Glomerular visceral epithelial cell (primary cell): Measurements from ENCODE around the gene KCTD7.
A peak's percentile ranks its signal among the peaks of the same experiment; 100 is the strongest.
"Not testable (repeated sequence)": the region's sequence is repeated elsewhere in the genome, so short reads cannot be mapped to it uniquely, and the experiment has no call there.

Source experiments
- DNase-seq: peaks from one replicate; pipeline ENCODE4 v3.0.0-alpha.2; 2016; ENCODE audit errors: extremely low spot score

Gene KCTD7

DNA sequence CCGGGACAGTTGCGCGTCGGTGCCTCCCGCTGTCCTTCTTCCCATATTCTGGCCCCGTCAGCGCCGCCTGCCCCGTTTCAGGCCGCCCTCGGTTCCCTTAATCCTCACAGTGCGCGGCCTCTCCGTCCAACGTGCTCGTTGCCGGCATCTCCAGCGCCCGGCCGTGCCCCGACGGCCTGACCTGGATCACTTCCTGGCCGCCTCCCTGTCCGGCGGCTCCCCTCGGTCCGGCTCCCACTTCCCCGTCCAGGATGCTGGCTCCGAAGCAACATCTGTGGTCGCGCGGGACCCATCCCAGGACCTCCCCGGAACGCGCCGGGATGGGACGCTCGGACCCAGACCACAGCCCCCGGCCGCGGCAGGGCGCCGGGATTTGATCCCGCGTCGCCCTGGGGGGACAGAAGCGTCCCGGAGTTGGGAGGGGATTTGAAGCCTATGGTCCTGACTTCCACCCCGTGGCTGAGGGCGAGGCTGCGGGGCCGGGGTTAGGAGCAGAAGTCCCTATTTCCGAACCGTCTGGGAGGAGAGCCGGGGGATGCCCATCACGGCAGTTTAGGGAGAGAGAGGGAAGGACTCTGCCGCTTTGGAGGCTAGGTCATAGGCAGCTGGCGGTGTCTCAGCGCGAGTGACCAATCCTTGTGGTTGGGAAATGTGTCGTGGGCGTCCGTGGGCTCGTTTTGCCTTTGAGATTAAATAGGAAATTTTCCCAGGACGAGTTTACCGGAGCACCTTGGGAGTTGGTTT, 53.8 kb downstream of the KCTD7 start:
- DNase-seq = peak; percentile 36

DNA sequence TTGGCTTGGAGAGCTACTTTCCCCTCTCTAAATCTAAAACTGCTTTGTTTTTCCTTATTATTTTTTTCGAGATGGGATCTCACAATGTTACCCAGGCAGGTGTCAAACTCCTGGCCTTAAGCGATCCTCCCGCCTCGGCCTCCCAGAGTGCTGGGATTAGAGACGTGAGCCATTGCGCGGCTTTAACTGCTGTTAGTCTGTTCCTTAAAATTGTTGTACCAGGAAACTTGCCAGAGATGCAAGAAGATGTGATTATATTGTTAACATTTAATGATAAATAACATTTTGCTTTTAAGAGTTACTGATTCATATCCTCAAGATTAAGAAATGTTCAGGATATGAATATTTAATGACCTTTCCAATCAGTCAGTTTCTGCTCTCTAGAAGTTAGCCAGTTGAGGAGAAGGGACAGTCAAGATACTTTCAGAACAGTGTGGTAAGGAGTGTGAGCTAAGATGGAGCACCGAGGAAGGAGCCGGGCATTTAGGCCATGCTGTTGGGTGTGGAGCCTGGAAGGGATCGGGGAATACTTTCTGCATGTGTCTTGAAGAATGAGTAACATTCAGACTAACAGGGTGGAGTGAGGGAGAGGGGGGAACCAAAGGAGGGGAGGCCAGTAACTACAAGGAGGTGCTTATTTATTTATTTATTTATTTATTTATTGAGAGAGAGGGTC, 54.6 kb downstream of the KCTD7 start:
- DNase-seq = not testable (repeated sequence)

DNA sequence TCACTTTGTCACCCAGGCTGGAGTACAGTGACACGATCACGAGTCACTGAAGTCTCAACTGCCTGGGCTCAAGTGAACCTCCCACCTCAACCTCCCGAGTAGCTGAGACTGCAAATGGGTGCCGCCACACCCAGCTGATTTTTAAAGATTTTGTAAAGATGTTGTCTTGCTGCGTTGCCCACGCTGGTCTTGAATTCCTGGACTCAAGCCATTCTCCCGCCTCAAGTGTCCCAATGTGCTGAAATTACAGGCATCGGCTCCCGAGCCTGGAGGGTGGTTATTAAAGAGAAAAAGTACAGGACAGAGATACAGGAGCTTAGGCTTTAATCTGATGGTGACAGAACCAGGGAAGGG, 55.1 kb downstream of the KCTD7 start:
- DNase-seq = no peak

DNA sequence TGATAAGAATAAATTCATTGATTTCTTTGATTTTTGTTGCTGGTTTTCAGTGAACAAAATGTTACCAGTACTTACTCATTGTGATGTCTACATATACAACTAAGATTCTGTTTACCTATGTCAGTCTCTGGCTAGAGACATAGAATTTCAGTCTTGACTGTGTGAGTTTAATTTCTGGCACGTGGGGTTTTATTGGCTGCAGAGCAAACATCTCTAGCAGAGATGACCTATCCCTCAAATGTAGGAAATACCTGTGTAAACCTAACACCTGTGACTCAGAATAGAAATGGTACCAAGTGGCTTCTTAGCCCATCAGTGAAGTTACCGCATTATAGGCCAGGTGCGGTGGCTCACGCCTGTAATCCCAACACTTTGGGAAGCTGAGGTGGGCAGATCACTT, 57.0 kb downstream of the KCTD7 start:
- DNase-seq = not testable (repeated sequence)

DNA sequence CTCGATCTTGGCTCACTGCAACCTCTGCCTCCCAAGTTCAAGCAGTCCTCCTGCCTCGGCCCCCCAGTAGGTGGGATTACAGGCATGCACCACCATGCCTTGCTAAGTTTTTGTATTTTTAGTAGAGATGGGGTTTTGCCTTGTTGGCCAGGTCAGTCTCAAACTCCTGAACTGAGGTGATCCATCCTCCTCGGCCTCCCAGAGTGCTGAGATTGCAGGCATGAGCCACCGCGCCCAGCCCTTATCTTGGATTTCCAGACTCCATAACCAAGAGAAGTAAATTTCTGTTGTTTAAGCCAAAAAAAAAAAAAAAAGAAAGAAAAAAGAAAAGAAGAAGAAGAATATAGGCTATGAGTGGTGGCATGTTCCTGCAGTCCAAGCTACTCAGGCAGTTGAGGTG, 58.5 kb downstream of the KCTD7 start:
- no peak for DNase-seq

DNA sequence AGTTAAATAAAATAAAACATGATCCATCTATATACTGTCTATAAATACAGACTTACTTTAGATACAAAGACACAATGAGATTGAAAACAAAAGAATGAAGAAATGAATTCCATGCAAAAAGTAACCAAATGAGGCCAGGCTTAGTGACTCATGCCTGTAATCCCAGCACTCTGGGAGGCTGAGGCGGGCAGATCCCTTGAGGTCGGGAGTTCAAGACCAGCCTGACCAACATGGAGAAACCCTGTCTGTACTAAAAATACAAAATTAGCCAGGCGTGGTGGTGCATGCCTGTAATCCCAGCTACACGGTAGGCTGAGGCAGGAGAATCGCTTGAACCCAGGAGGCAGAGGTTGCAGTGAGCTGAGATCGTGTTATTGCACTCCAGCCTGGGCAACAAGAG, 59.0 kb downstream of the KCTD7 start:
- not testable (repeated sequence) for DNase-seq

DNA sequence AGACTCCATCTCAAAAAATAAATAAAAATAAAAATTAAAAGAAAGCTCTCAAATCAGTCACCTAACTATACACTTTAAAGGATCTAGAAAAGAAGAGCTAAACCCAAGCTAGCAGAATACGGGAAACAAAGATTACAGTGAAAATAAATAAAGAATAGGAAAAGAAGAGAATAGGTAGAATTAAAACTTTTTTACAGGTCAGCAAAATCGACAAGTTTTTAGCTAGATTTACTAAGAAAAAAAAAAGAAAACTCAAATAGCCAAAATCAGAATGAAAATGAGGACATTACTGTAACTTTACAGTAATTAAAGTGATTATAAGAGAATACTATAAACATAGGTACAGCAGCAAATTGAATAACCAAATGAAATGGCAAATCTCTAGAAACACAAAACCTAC, 60.4 kb downstream of the KCTD7 start:
- DNase-seq = no peak

DNA sequence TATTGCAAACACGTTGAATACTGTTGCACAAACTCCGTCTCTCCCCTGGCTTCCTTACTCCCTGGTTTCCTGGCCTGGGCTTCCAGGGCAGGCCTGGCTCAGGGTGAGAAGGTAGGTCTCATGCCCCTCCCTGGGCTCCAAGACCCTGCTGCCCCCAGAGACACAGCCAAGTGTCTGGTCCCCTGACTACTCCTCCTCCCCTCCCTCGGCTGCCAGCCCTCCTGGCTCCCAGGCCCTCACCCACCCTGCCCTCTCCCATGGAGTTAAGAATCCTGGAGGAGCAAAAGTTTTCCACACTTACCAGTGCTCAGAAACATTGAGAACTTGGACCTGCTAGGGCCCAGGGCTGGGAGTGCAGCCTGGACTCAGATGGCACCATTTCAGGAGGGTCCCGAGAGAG, 64.7 kb downstream of the KCTD7 start:
- DNase-seq = no peak
